ENCODE data around the gene SGK1. TPM values are rescaled to one million over a fixed set of nuclear protein-coding genes. Genes with fewer than 3 reads are reported as not detected.
A peak's percentile ranks its signal among the peaks of the same experiment; 100 is the strongest.

The SGK1 gene
- polyA plus RNA-seq, 1 of the 3 experiments (the other 2 are of a cell fraction), result 440 TPM

DNA sequence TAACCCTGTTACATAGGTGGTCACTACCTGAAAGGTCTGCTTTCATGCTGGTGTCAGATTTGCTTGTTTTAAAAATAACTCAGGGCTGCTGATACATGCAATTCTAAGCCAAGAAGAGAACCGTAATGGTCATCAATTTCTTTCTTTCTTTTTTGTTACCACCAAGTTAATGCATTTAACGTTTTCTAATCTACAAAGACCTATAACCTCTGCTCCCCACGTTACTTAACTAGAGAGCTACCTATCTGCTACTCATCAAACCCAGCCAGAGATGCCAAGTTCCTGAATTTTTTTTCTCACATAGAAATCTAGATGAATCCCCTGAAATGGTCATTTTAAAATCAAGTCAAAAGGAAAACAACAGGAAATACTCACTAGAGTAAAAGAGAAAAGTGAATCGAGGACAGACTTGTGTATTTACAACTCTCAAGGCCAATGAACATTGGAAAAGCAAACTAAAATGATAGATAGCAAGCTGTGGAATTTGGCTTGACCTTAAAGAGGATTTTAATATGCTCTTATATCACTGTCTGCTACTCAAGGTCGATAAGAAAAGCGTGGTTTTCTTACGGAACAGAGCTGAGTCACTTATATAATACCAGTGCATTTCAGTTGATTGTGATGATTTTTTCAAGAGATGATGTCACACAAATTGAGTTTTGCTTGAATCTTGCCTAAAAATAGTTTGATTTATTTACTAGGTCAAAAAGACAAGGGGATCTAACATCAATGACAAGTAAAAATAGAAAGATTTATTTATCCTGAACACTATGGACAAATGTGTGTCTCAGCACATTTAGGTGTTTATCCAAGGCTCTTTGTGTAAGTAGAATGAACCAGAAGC, 67.9 kb downstream of the SGK1 start:
- Histone ChIP-seq H3F3A (replicated peaks; ENCODE audit: insufficient read depth) (no peaks in the 10 kb centered on the region), H3K9ac (no peak overlapping the region), H3K4me3 (ENCODE audit: low read depth in 2 of 2, low read length in 1 of 2) (no peak overlapping the region), H2AFZ (ENCODE audit: low read depth) (peak overlapping the region; percentile 3; the same call in 1 of the 2 replicates), H3K79me2 (ENCODE audit: insufficient read depth) (no peaks in the 10 kb centered on the region), H3K4me1 (ENCODE audit: control insufficient read depth in 1 of 2, insufficient read depth in 2 of 2, low read depth in 1 of 2, low read length in 1 of 2) (peaks cover 2 to 6% of the 10 kb centered on the region in 2 experiments; a peak in 2 of 4 replicates), H3K9me2 (no peaks in the 10 kb centered on the region), H3K4me2 (no peak overlapping the region), H3K27ac (ENCODE audit: low read depth in 2 of 2, low read length in 1 of 2) (peak overlapping the region in 1 of 2 experiments; percentile 13; a peak in 1 of 4 replicates), H3K36me3 (replicated peaks in 1 of 2; ENCODE audit: control insufficient read depth in 1 of 2, insufficient read depth in 2 of 2, low read length in 1 of 2) (no peaks in the 10 kb centered on the region), H3K27me3 (ENCODE audit: insufficient read depth) (no peaks in the 10 kb centered on the region), H4K20me1 (ENCODE audit: insufficient read depth) (no peaks in the 10 kb centered on the region), H3K9me3 (no peaks in the 10 kb centered on the region)
- CTCF ChIA-PET, result no interaction called here
- POLR2A ChIA-PET, result no interaction called here
- 31% methylated on average over 7 of the region's 7 CpGs for WGBS (ENCODE audit: low lambda C conversion rate)
- TF ChIP-seq GATA2 (CRISPR knock-in tag; IDR thresholded peaks at IDR 0.05), result no peak
- no peak for TF ChIP-seq GABPA (IDR thresholded peaks at IDR 0.05; ENCODE audit: low read depth)
- TF ChIP-seq, protein P1, sequence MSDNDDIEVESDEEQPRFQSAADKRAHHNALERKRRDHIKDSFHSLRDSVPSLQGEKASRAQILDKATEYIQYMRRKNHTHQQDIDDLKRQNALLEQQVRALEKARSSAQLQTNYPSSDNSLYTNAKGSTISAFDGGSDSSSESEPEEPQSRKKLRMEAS (IDR thresholded peaks at IDR 0.05; ENCODE audit: low read depth), result no peak
- TF ChIP-seq FOSL2 (IDR thresholded peaks at IDR 0.05; ENCODE audit: borderline replicate concordance, low read depth), result peak; percentile 34; the same call in 1 of the 2 replicates
- 0 out of 2 replicates have a peak, but pooled peaks have one; percentile 20 for TF ChIP-seq JUND (IDR thresholded peaks at IDR 0.05)
- DNase-seq, result no peak

DNA sequence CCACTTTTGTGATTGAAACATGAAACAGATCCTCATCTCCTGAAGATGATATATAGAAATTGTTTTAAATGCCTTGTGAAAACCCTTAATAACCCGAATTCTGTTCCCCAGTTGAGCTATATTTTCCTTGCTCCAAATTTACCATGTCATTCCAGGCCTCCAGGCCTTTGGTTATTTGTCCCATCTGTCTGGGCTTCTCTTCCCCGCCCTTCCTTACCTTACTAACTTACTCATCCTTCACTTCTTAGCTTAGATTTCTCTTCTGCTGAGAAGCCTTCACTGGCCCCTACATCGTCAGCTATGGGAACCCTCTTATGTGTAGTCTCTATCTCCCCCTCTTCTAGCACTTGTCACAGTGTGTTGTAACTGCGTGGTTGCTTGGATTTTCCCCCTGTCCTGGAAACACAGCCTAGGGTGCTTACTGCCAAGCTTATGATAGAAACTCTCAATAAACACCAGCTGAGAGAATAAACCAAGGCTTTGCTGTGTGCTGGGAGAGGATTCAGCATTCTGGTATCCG, 68.6 kb downstream of the SGK1 start:
- POLR2A ChIA-PET, result no interaction called here
- no peak overlapping the region for H3K4me2 ChIP-seq

More for the DNA sequence above, 68.6 kb downstream of the SGK1 start:
- Histone ChIP-seq H3K36me3 (replicated peaks in 1 of 2; ENCODE audit: control insufficient read depth in 1 of 2, insufficient read depth in 2 of 2, low read length in 1 of 2) (no peaks in the 10 kb centered on the region), H4K20me1 (ENCODE audit: insufficient read depth) (no peaks in the 10 kb centered on the region), H2AFZ (ENCODE audit: low read depth) (no peak overlapping the region), H3K4me3 (ENCODE audit: low read depth in 2 of 2, low read length in 1 of 2) (no peak overlapping the region), H3K27ac (ENCODE audit: low read depth in 2 of 2, low read length in 1 of 2) (no peak overlapping the region), H3K27me3 (ENCODE audit: insufficient read depth) (no peaks in the 10 kb centered on the region), H3K9ac (no peak overlapping the region), H3K79me2 (ENCODE audit: insufficient read depth) (no peaks in the 10 kb centered on the region), H3K9me3 (no peaks in the 10 kb centered on the region), H3K9me2 (no peaks in the 10 kb centered on the region), H3K4me1 (ENCODE audit: control insufficient read depth in 1 of 2, insufficient read depth in 2 of 2, low read depth in 1 of 2, low read length in 1 of 2) (peaks cover 2 to 6% of the 10 kb centered on the region in 2 experiments; a peak in 2 of 4 replicates), H3F3A (replicated peaks; ENCODE audit: insufficient read depth) (no peaks in the 10 kb centered on the region)
- WGBS (ENCODE audit: low lambda C conversion rate), result 85% methylated on average over 5 of the region's 5 CpGs
- CTCF ChIA-PET, result interaction anchor here (1.3 kb wide), 1 partner anchor 391 kb away, joined by 4 read pairs; no protein-coding TSS in a partner anchor
- TF ChIP-seq GATA2 (CRISPR knock-in tag; IDR thresholded peaks at IDR 0.05) (no peak), GABPA (IDR thresholded peaks at IDR 0.05; ENCODE audit: low read depth) (no peak), TEAD4 (IDR thresholded peaks at IDR 0.05; ENCODE audit: borderline replicate concordance, insufficient read depth) (no peak), SMC3 (IDR thresholded peaks at IDR 0.05; ENCODE audit: low read depth, low read length) (no peak), EZH2phosphoT487 (IDR thresholded peaks at IDR 0.05; ENCODE audit: borderline replicate concordance, low read depth) (no peak), RXRA (IDR thresholded peaks at IDR 0.05; ENCODE audit: borderline replicate concordance, low read depth) (no peak), RAD21 (IDR thresholded peaks at IDR 0.05; ENCODE audit: low read length) (no peak)
- TF ChIP-seq, protein P2, sequence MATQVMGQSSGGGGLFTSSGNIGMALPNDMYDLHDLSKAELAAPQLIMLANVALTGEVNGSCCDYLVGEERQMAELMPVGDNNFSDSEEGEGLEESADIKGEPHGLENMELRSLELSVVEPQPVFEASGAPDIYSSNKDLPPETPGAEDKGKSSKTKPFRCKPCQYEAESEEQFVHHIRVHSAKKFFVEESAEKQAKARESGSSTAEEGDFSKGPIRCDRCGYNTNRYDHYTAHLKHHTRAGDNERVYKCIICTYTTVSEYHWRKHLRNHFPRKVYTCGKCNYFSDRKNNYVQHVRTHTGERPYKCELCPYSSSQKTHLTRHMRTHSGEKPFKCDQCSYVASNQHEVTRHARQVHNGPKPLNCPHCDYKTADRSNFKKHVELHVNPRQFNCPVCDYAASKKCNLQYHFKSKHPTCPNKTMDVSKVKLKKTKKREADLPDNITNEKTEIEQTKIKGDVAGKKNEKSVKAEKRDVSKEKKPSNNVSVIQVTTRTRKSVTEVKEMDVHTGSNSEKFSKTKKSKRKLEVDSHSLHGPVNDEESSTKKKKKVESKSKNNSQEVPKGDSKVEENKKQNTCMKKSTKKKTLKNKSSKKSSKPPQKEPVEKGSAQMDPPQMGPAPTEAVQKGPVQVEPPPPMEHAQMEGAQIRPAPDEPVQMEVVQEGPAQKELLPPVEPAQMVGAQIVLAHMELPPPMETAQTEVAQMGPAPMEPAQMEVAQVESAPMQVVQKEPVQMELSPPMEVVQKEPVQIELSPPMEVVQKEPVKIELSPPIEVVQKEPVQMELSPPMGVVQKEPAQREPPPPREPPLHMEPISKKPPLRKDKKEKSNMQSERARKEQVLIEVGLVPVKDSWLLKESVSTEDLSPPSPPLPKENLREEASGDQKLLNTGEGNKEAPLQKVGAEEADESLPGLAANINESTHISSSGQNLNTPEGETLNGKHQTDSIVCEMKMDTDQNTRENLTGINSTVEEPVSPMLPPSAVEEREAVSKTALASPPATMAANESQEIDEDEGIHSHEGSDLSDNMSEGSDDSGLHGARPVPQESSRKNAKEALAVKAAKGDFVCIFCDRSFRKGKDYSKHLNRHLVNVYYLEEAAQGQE (IDR thresholded peaks at IDR 0.05; ENCODE audit: low read depth, low read length), result no peak
- TF ChIP-seq, protein P3, sequence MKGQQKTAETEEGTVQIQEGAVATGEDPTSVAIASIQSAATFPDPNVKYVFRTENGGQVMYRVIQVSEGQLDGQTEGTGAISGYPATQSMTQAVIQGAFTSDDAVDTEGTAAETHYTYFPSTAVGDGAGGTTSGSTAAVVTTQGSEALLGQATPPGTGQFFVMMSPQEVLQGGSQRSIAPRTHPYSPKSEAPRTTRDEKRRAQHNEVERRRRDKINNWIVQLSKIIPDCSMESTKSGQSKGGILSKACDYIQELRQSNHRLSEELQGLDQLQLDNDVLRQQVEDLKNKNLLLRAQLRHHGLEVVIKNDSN (IDR thresholded peaks at IDR 0.05; ENCODE audit: borderline replicate concordance, low read depth), result no peak
- TF ChIP-seq, protein P4, sequence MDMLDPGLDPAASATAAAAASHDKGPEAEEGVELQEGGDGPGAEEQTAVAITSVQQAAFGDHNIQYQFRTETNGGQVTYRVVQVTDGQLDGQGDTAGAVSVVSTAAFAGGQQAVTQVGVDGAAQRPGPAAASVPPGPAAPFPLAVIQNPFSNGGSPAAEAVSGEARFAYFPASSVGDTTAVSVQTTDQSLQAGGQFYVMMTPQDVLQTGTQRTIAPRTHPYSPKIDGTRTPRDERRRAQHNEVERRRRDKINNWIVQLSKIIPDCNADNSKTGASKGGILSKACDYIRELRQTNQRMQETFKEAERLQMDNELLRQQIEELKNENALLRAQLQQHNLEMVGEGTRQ (IDR thresholded peaks at IDR 0.05; ENCODE audit: borderline replicate concordance, low read depth, low read length), result no peak
- no peak for DNase-seq

Measured in SK-N-SH (cell line).